Activated B cell treated with CpG ODN at 0.5 μM for 24 hours (primary cell): ENCODE results near the gene WWOX. TPM values are rescaled to one million over a fixed set of nuclear protein-coding genes. Genes with fewer than 3 reads are reported as not detected.

ENCODE experiments used
- ATAC-seq: fragments of 200-7000 bp; cut with Tn5 transposase; one replicate; pipeline ENCODE4 v1.10.0; 2021; ENCODE audit warnings: low read depth, mild to moderate bottlenecking, moderate library complexity
- CTCF ChIA-PET: fragments of 350-600 bp; sonication (Branson Sonifier 250); formaldehyde crosslinking; loops from one replicate; lab custom pipeline; 2021; ENCODE audit warnings: antibody characterized with exemption; lab: Charles Lee
- POLR2A ChIA-PET: fragments of 350-600 bp; sonication (Branson Sonifier 250); formaldehyde crosslinking; loops from one replicate; lab custom pipeline; 2021; ENCODE audit warnings: antibody characterized with exemption; lab: Charles Lee
- DNase-seq: peaks from one replicate; pipeline ENCODE4 v3.0.0; 2022
- H3K27ac Mint-ChIP-seq: one replicate; pipeline ENCODE4 v1.8.0; 2020; ENCODE audit warnings: mixed read lengths
- H3K27me3 Mint-ChIP-seq: one replicate; pipeline ENCODE4 v1.8.0; 2021; ENCODE audit warnings: mixed read lengths
- H3K36me3 Mint-ChIP-seq: one replicate; pipeline ENCODE4 v1.8.0; 2021; ENCODE audit warnings: low read depth, mixed read lengths
- H3K4me1 Mint-ChIP-seq: one replicate; pipeline ENCODE4 v1.8.0; 2021; ENCODE audit warnings: mixed read lengths
- H3K4me3 Mint-ChIP-seq: one replicate; pipeline ENCODE4 v1.8.0; 2020; ENCODE audit warnings: mild to moderate bottlenecking, mixed read lengths
- H3K9me3 Mint-ChIP-seq: one replicate; pipeline ENCODE4 v1.8.0; 2020; ENCODE audit warnings: mixed read lengths
- CTCF ChIP-seq: fragments of 200-600 bp; IDR thresholded peaks from one replicate; pipeline ENCODE4 v1.8.0; 2022; ENCODE audit warnings: antibody characterized with exemption, mild to moderate bottlenecking
- intact Hi-C: fragments of 100-400 bp; cut with micrococcal nuclease; formaldehyde crosslinking; loops from one replicate; pipeline ENCODE4 v1.15.1; 2024
- total RNA-seq: library from RNA; stranded (reverse); gene quantifications from 2 replicates; pipeline ENCODE4 v1.2.3, GENCODE V29; 2022

The WWOX gene
- total RNA-seq, 1 donor from 2014 or later: 22.6 TPM

GRCh38 chr16:78837706-78838105, 738.3 kb downstream of the WWOX start:
- ChIA-PET CTCF (no interaction called here), POLR2A (no interaction called here)
- H3K9me3 Mint-ChIP-seq: no peaks in the 10 kb centered on the region

GRCh38 chr16:78838276-78838675, 738.8 kb downstream of the WWOX start:
- Mint-ChIP-seq H3K27me3 (no peaks in the 10 kb centered on the region), H3K27ac (no peak overlapping the region), H3K9me3 (no peaks in the 10 kb centered on the region), H3K4me1 (peaks cover 11% of the 10 kb centered on the region), H3K4me3 (no peak overlapping the region), H3K36me3 (no peaks in the 10 kb centered on the region)
- no peak for ATAC-seq
- POLR2A ChIA-PET: no interaction called here
- no peak for DNase-seq
- no peak for TF ChIP-seq CTCF
- intact Hi-C loops: no loop called here
- CTCF ChIA-PET: no interaction called here

More at GRCh38 chr16:78837706-78838105, 738.3 kb downstream of the WWOX start:
- Mint-ChIP-seq H3K36me3 (no peaks in the 10 kb centered on the region), H3K4me1 (peaks cover 5% of the 10 kb centered on the region), H3K27me3 (no peaks in the 10 kb centered on the region), H3K4me3 (no peak overlapping the region), H3K27ac (no peak overlapping the region)
- ATAC-seq (no peak), DNase-seq (no peak)
- intact Hi-C loops: no loop called here
- TF ChIP-seq CTCF: no peak

GRCh38 chr16:78842950-78843349, 743.5 kb downstream of the WWOX start:
- intact Hi-C loops: no loop called here
- TF ChIP-seq CTCF: no peak
- Mint-ChIP-seq H3K27ac (no peak overlapping the region), H3K4me1 (peaks cover 14% of the 10 kb centered on the region), H3K9me3 (no peaks in the 10 kb centered on the region), H3K4me3 (no peak overlapping the region), H3K36me3 (no peaks in the 10 kb centered on the region), H3K27me3 (no peaks in the 10 kb centered on the region)
- no peak for ATAC-seq
- ChIA-PET POLR2A (no interaction called here), CTCF (no interaction called here)
- DNase-seq: no peak

- CTCF ChIA-PET: no interaction called here
- DNase-seq (no peak), ATAC-seq (no peak)
- Mint-ChIP-seq H3K27me3 (no peaks in the 10 kb centered on the region), H3K9me3 (no peaks in the 10 kb centered on the region), H3K4me3 (no peak overlapping the region), H3K27ac (no peak overlapping the region), H3K4me1 (peaks cover 14% of the 10 kb centered on the region), H3K36me3 (no peaks in the 10 kb centered on the region)
- POLR2A ChIA-PET: no interaction called here
- no peak for TF ChIP-seq CTCF
- intact Hi-C loops: no loop called here
Measured at GRCh38 chr16:78843978-78844377, 744.5 kb downstream of the WWOX start.

GRCh38 chr16:78844682-78845081, 745.2 kb downstream of the WWOX start:
- no peak overlapping the region for H3K27ac Mint-ChIP-seq
- CTCF ChIA-PET: no interaction called here
- no peak for DNase-seq

More at GRCh38 chr16:78844682-78845081, 745.2 kb downstream of the WWOX start:
- POLR2A ChIA-PET: no interaction called here
- Mint-ChIP-seq H3K27me3 (no peaks in the 10 kb centered on the region), H3K4me1 (peaks cover 14% of the 10 kb centered on the region), H3K4me3 (no peak overlapping the region), H3K9me3 (no peaks in the 10 kb centered on the region), H3K36me3 (no peaks in the 10 kb centered on the region)
- ATAC-seq: no peak
- no peak for TF ChIP-seq CTCF
- intact Hi-C loops: no loop called here
